Hepatocyte (in vitro differentiated cells): ENCODE results near the gene ENOX1.

ENCODE experiments used
- CTCF ChIP-seq: fragments of 200-600 bp; sonication (generic); IDR thresholded peaks from 2 replicates; pipeline ENCODE4 v1.5.1; 2016; ENCODE audit warnings: antibody characterized with exemption, mild to moderate bottlenecking; ENCODE audit not compliant: poor library complexity
- EZH2 ChIP-seq: fragments of 200-600 bp; sonication (generic); IDR thresholded peaks from 2 replicates; pipeline ENCODE4 v1.6.1; 2016; ENCODE audit warnings: antibody characterized with exemption, mild to moderate bottlenecking, borderline replicate concordance
- EZH2phosphoT487 ChIP-seq: fragments of 200-600 bp; sonication (generic); IDR thresholded peaks from one replicate; pipeline ENCODE4 v1.6.1; 2018; ENCODE audit warnings: antibody characterized with exemption, mild to moderate bottlenecking, low read depth, moderate library complexity; ENCODE audit not compliant: unreplicated experiment, severe bottlenecking

GRCh38 chr13:43472339-43472738 lies 314.4 kb downstream of the ENOX1 start:
- TF ChIP-seq CTCF (no peak), EZH2 (no peak), EZH2phosphoT487 (no peak)
